Type B pancreatic cell (in vitro differentiated cells): ENCODE data around the gene PRR33. TPM values are rescaled to one million over a fixed set of nuclear protein-coding genes. Genes with fewer than 3 reads are reported as not detected.
A peak's percentile ranks its signal among the peaks of the same experiment; 100 is the strongest.

ENCODE experiments used
- DNase-seq: peaks from one replicate; pipeline ENCODE4 v3.0.0; 2021; ENCODE audit warnings: mixed read lengths; ENCODE audit not compliant: unreplicated experiment; ENCODE audit errors: extremely low spot score
- H3K27ac Mint-ChIP-seq: 2 replicates; pipeline ENCODE4 v1.8.0; 2021; ENCODE audit warnings: mild to moderate bottlenecking, mixed read lengths
- H3K27me3 Mint-ChIP-seq: 2 replicates; pipeline ENCODE4 v1.8.0; 2021; ENCODE audit warnings: mixed read lengths
- H3K36me3 Mint-ChIP-seq: 2 replicates; pipeline ENCODE4 v1.8.0; 2021; ENCODE audit warnings: mixed read lengths
- H3K4me1 Mint-ChIP-seq: one replicate; pipeline ENCODE4 v1.8.0; 2021; ENCODE audit warnings: mixed read lengths; ENCODE audit not compliant: unreplicated experiment
- H3K4me3 Mint-ChIP-seq: 2 replicates; pipeline ENCODE4 v1.8.0; 2021; ENCODE audit warnings: mild to moderate bottlenecking, mixed read lengths
- H3K9me3 Mint-ChIP-seq: 2 replicates; pipeline ENCODE4 v1.8.0; 2021; ENCODE audit warnings: mixed read lengths
- total RNA-seq: library from RNA; stranded (reverse); gene quantifications from 2 replicates; pipeline ENCODE4 v1.2.1, GENCODE V29; 2021; ENCODE audit warnings: low replicate concordance
- TF ChIP-seq, protein P1 (sequence below): fragments of 200-600 bp; sonication (generic); conservative IDR thresholded peaks from 2 replicates; pipeline ENCODE4 v1.5.0; 2021; ENCODE audit warnings: antibody characterized with exemption, mild to moderate bottlenecking

Gene PRR33
- total RNA-seq, 1 donor from 2014 or later, result not detected

DNA sequence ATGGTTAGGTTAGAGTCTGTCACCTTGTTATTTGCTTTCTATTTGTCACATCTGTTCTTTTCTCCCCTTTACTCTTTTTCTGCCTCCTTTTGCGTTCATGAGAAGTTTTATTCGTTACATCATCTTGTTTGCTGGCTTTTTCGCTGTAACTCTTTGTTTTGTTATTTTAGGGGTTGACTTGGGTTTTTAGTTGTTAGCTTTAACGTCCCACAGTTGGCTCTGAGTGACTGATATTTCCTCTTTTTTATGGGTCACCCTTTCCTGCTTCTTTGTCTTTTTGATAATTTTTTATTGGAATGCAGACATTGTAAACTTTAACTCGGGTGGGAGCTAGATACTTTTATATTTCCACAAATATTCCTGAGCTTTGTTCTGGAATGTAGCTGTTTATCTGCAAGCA, 14.5 kb upstream of the PRR33 start:
- no peaks in the 10 kb centered on the region for H3K27me3 Mint-ChIP-seq
- DNase-seq, result no peak
- peaks cover 30% of the 10 kb centered on the region for H3K4me1 Mint-ChIP-seq
- TF ChIP-seq, protein P1, sequence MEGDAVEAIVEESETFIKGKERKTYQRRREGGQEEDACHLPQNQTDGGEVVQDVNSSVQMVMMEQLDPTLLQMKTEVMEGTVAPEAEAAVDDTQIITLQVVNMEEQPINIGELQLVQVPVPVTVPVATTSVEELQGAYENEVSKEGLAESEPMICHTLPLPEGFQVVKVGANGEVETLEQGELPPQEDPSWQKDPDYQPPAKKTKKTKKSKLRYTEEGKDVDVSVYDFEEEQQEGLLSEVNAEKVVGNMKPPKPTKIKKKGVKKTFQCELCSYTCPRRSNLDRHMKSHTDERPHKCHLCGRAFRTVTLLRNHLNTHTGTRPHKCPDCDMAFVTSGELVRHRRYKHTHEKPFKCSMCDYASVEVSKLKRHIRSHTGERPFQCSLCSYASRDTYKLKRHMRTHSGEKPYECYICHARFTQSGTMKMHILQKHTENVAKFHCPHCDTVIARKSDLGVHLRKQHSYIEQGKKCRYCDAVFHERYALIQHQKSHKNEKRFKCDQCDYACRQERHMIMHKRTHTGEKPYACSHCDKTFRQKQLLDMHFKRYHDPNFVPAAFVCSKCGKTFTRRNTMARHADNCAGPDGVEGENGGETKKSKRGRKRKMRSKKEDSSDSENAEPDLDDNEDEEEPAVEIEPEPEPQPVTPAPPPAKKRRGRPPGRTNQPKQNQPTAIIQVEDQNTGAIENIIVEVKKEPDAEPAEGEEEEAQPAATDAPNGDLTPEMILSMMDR, result no peak
- no peak overlapping the region for H3K4me3 Mint-ChIP-seq
- no peak overlapping the region for H3K27ac Mint-ChIP-seq
- no peaks in the 10 kb centered on the region for H3K36me3 Mint-ChIP-seq
- H3K9me3 Mint-ChIP-seq, result no peaks in the 10 kb centered on the region

DNA sequence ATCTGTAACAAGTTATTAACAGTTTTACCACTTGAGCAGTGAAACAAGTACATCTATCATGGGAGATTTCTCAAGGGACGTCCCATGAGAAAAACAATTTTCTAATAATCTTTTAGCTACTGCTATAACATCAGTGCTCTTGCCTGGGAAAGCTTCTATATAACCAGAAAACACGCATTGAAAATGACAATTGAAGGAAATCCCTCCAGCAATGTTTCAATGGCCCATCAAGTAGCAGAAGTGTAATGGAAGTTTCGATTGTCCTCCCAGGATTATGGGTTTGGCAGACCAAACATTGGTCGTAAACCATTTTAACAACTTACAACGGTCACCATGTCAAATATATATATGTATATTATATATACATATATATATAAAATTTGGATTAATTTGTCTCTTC, 8.0 kb upstream of the PRR33 start:
- Mint-ChIP-seq H3K4me3 (no peak overlapping the region), H3K36me3 (no peaks in the 10 kb centered on the region), H3K27ac (no peak overlapping the region), H3K4me1 (peaks cover 1% of the 10 kb centered on the region), H3K9me3 (no peaks in the 10 kb centered on the region), H3K27me3 (no peaks in the 10 kb centered on the region)
- TF ChIP-seq, protein P1, result no peak
- no peak for DNase-seq

DNA sequence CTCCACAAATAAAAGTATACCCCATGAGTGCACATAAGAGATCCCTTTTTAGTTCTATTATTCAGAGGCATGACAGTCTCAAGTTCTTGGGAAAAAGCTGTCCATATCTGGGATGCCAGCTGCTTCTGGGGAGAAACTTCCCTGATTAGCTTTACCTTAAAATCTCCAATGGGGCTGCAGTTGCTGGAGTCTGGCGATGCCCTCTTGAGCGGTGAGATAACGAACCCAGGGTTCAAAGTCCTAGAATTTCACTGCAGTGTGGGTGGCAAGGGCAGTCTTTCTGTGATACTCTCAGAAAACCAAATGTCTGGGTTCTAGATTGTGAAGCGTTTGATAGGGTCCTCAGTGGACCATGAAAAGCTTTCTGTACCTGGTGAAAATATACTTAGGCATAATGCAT, 7.4 kb upstream of the PRR33 start:
- no peak overlapping the region for H3K27ac Mint-ChIP-seq
- no peaks in the 10 kb centered on the region for H3K36me3 Mint-ChIP-seq
- no peaks in the 10 kb centered on the region for H3K9me3 Mint-ChIP-seq
- TF ChIP-seq, protein P1, result no peak
- no peaks in the 10 kb centered on the region for H3K4me1 Mint-ChIP-seq
- no peaks in the 10 kb centered on the region for H3K27me3 Mint-ChIP-seq
- H3K4me3 Mint-ChIP-seq, result no peak overlapping the region
- DNase-seq, result no peak

DNA sequence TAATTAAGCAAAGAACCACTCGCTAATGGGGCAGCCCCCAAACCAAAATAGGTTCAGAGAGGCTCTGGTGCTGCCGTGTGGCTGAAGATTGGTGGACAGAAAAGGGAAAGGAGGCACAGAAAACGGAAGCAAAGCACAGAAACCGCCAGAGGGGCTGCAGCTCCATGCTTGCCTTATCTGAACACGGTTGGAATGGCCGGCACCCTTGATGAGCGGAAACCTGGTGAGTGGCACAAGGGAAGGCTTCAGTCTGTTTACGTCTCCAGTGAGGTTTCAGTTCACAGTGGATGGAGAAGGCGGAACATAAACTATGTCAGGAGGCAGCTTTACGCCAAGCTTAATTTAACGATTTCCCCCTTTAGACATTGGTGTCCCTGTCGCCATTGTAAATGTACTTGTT, 5.2 kb upstream of the PRR33 start:
- TF ChIP-seq, protein P1, result no peak
- Mint-ChIP-seq H3K27ac (no peak overlapping the region), H3K9me3 (no peaks in the 10 kb centered on the region), H3K4me3 (no peak overlapping the region), H3K4me1 (no peaks in the 10 kb centered on the region), H3K36me3 (no peaks in the 10 kb centered on the region), H3K27me3 (no peaks in the 10 kb centered on the region)
- DNase-seq, result no peak

DNA sequence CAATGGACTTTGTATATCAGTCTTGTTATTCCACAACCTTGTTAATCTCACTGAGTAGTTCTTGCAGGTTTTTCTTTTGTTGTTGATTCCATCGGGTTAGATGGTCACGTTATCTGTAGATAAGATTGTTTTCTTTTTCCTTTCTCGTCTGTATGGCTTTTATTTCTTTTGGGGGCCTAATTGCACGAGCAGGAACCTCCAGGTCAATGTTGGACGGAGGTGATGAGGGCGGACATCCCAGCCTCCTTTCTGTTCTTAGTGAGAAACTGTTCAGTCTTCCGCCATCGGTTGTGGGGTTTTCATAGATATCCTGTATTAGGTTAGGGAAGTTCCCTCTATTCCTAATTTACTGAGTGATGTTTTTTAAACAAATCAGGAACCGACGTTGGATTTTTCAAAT, 4.8 kb upstream of the PRR33 start:
- no peak for DNase-seq
- Mint-ChIP-seq H3K27me3 (no peaks in the 10 kb centered on the region), H3K27ac (no peak overlapping the region), H3K36me3 (no peaks in the 10 kb centered on the region), H3K4me3 (no peak overlapping the region), H3K9me3 (no peaks in the 10 kb centered on the region), H3K4me1 (no peaks in the 10 kb centered on the region)
- TF ChIP-seq, protein P1, result no peak

DNA sequence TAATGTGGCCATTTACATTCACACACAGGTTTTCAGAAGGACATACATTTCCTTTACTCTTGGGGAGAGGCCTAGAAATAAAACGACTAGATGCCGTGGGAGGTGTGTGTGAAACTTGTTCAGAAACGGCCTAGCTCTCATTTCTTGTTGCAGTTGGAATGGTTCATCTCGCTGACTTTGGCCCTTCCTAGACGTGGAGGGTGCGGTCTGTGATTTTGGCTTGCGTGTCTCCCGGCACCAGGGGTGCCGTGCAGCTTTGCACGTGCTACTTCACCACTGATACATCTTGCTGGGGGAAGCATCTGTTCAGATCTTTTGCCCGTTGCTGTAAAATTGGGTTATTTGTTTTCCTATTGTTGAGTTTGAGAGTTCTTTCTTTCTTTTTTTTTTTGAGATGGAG, 3.1 kb upstream of the PRR33 start:
- H3K9me3 Mint-ChIP-seq, result no peaks in the 10 kb centered on the region
- no peaks in the 10 kb centered on the region for H3K4me1 Mint-ChIP-seq
- no peak for DNase-seq
- peak overlapping the region; percentile 4 for H3K27ac Mint-ChIP-seq
- TF ChIP-seq, protein P1, result no peak
- no peaks in the 10 kb centered on the region for H3K36me3 Mint-ChIP-seq
- no peak overlapping the region for H3K4me3 Mint-ChIP-seq
- H3K27me3 Mint-ChIP-seq, result no peaks in the 10 kb centered on the region
